B cell (primary cell): ENCODE measurements around the gene HYAL2. TPM values are rescaled to one million over a fixed set of nuclear protein-coding genes. Genes with fewer than 3 reads are reported as not detected.

Experiments used
- ATAC-seq: fragments of 200-7000 bp; cut with Tn5 transposase; one replicate; pipeline ENCODE4 v1.10.0; 2021; ENCODE audit warnings: low read depth, mild to moderate bottlenecking, moderate number of reproducible peaks, moderate library complexity
- CTCF ChIA-PET: fragments of 350-600 bp; sonication (Branson Sonifier 250); formaldehyde crosslinking; loops from one replicate; lab custom pipeline; 2021; ENCODE audit warnings: antibody characterized with exemption, inconsistent platforms; lab: Charles Lee
- POLR2A ChIA-PET: fragments of 350-600 bp; sonication (Branson Sonifier 250); formaldehyde crosslinking; loops from one replicate; lab custom pipeline; 2021; ENCODE audit warnings: antibody characterized with exemption; lab: Charles Lee
- DNase-seq: peaks from one replicate; pipeline ENCODE4 v3.0.0; 2013
- H2AFZ ChIP-seq: 2 replicates; pipeline ENCODE4 v1.6.1; 2012; ENCODE audit warnings: mild to moderate bottlenecking, low read depth, low read length; ENCODE audit not compliant: insufficient read depth, poor library complexity, severe bottlenecking
- H3K27ac ChIP-seq, 2 donors: 1 replicate in 1 of 2; 2 replicates in 1 of 2; pipeline ENCODE4 v1.5.1; 2012 to 2013; ENCODE audit warnings: low read length in 2 of 2, mild to moderate bottlenecking in 2 of 2, moderate library complexity in 1 of 2
- H3K27me3 ChIP-seq, 4 experiments: fragments of 200-600 bp in 1 of 4; sonication (generic) in 1 of 4; replicated peaks in 1 of 4; 1 replicate in 2 of 4; 2 replicates in 2 of 4; pipeline versions ENCODE4 v1.6.1 to v1.7.0; 2013 to 2016; ENCODE audit warnings: low read length in 3 of 4, mild to moderate bottlenecking in 2 of 4, mixed read lengths in 1 of 4, moderate library complexity in 1 of 4; ENCODE audit not compliant: insufficient read depth in 4 of 4, control insufficient read depth in 3 of 4; ENCODE audit errors: control extremely low read depth in 1 of 4
- H3K36me3 ChIP-seq, 2 experiments: replicated peaks in 1 of 2; 1 replicate in 1 of 2; 2 replicates in 1 of 2; pipeline versions ENCODE4 v1.6.1 to v1.7.1; 2013; ENCODE audit warnings: low read length in 1 of 2; ENCODE audit not compliant: insufficient read depth in 2 of 2, control insufficient read depth in 1 of 2; ENCODE audit errors: control extremely low read depth in 1 of 2, extremely low read depth in 1 of 2
- H3K4me1 ChIP-seq, 2 donors: fragments of 200-600 bp in 1 of 2; sonication (generic) in 1 of 2; 1 replicate in 1 of 2; 2 replicates in 1 of 2; pipeline versions ENCODE4 v1.5.1 to v1.6.1; 2013 to 2017; ENCODE audit warnings: low read length in 2 of 2; ENCODE audit not compliant: control insufficient read depth in 2 of 2, insufficient read depth in 2 of 2
- H3K4me2 ChIP-seq: replicated peaks from 2 replicates; pipeline ENCODE3; 2012; ENCODE audit warnings: mild to moderate bottlenecking, low read depth, low read length; ENCODE audit not compliant: poor library complexity, severe bottlenecking
- H3K4me3 ChIP-seq, 5 experiments: fragments of 200-600 bp in 1 of 5; sonication (generic) in 1 of 5; 1 replicate in 3 of 5; 2 replicates in 2 of 5; pipeline versions ENCODE4 v1.5.1 to v1.7.0; 2011 to 2016; ENCODE audit warnings: low read length in 4 of 5, mild to moderate bottlenecking in 4 of 5, low read depth in 2 of 5, control low read depth in 1 of 5, moderate library complexity in 1 of 5; ENCODE audit not compliant: insufficient read depth in 1 of 5; ENCODE audit errors: control extremely low read depth in 1 of 5, extremely low read depth in 1 of 5
- H3K79me2 ChIP-seq: fragments of 200-600 bp; sonication (generic); one replicate; pipeline ENCODE4 v1.6.0; 2016; ENCODE audit warnings: low read length; ENCODE audit not compliant: control insufficient read depth, insufficient read depth
- H3K9ac ChIP-seq: fragments of 200-600 bp; sonication (generic); 2 replicates; pipeline ENCODE4 v1.6.1; 2017; ENCODE audit warnings: mild to moderate bottlenecking, low read length, moderate library complexity
- H3K9me3 ChIP-seq, 3 donors: one replicate each; pipeline versions ENCODE4 v1.6.1 to v1.7.1; 2013; ENCODE audit warnings: low read length in 2 of 3; ENCODE audit not compliant: control insufficient read depth in 2 of 3, insufficient read depth in 1 of 3; ENCODE audit errors: control extremely low read depth in 1 of 3
- H4K20me1 ChIP-seq: 2 replicates; pipeline ENCODE4 v1.6.0; 2012; ENCODE audit warnings: mild to moderate bottlenecking, low read length; ENCODE audit not compliant: insufficient read depth, control insufficient read depth, poor library complexity, severe bottlenecking
- H3K27ac Mint-ChIP-seq: one replicate; pipeline ENCODE4 v1.8.0; 2021; ENCODE audit warnings: mixed read lengths
- H3K27me3 Mint-ChIP-seq: one replicate; pipeline ENCODE4 v1.8.0; 2021; ENCODE audit warnings: mixed read lengths
- H3K4me1 Mint-ChIP-seq: one replicate; pipeline ENCODE4 v1.8.0; 2021; ENCODE audit warnings: mixed read lengths
- H3K4me3 Mint-ChIP-seq: one replicate; pipeline ENCODE4 v1.8.0; 2021; ENCODE audit warnings: mixed read lengths
- H3K9me3 Mint-ChIP-seq: one replicate; pipeline ENCODE4 v1.8.0; 2022; ENCODE audit warnings: mixed read lengths; ENCODE audit not compliant: insufficient read depth
- CTCF ChIP-seq: fragments of 200-600 bp; IDR thresholded peaks from one replicate; pipeline ENCODE4 v1.8.0; 2022; ENCODE audit warnings: antibody characterized with exemption, mild to moderate bottlenecking
- EZH2 ChIP-seq: IDR thresholded peaks from 2 replicates; pipeline ENCODE4 v1.6.1; 2012; ENCODE audit warnings: borderline replicate concordance, low read depth, mild to moderate bottlenecking, moderate library complexity, low read length; ENCODE audit not compliant: insufficient read depth, poor library complexity, severe bottlenecking
- WGBS: methylation state at CpG from one replicate; pipeline ENCODE4 v1.1.5; 2013; ENCODE audit warnings: missing lambda C conversion rate; ENCODE audit not compliant: insufficient coverage; 5-methylcytosine and 5-hydroxymethylcytosine counted together
- intact Hi-C: fragments of 100-400 bp; cut with micrococcal nuclease; formaldehyde crosslinking; loops from one replicate; pipeline ENCODE4 v1.10.0; 2022
- polyA plus RNA-seq: library from polyadenylated mRNA; depleted of rRNA; stranded (reverse); fragments of >200 nt; gene quantifications from 2 replicates; pipeline ENCODE4 v1.2.3, GENCODE V29; 2012
- total RNA-seq, 2 donors: library from RNA; stranded (reverse); fragments of 120-200 nt in 1 of 2; gene quantifications; 1 replicate in 1 of 2; 2 replicates in 1 of 2; pipeline versions ENCODE4 v1.2.3 to v1.2.4, GENCODE V29; 2013 to 2022

The HYAL2 gene
- total and polyA plus RNA-seq, 2 donors (not counting 1 experiment from before 2014, with no cell fraction given) = 4.2 to 5.1 TPM

- Mint-ChIP-seq H3K9me3 (no peaks in the 10 kb centered on the region), H3K4me3 (peak within 1 kb of the TSS; percentile 99)
- peak within 1 kb of the TSS; percentile 19 to 93 (median 85) for H3K4me3 ChIP-seq
These were observed 36.6 kb upstream of the HYAL2 start, which contains the start of gene TMEM115 for GRCh38 chr3:50358911-50359759. Gene TMEM115 (minus strand): TSS chr3:50359521. CDS start chr3:50359063, 458 bp downstream.

More at GRCh38 chr3:50358911-50359759, 36.6 kb upstream of the HYAL2 start, which contains the start of gene TMEM115:
- POLR2A ChIA-PET = interaction anchor here (1.3 to 1.6 kb wide), 3 partner anchors 8 to 22 kb away, joined by 4 to 8 read pairs (median 6); partner anchors contain the start of genes CYB561D2 and NPRL2
- H2AFZ ChIP-seq = peak within 1 kb of the TSS; percentile 80
- intact Hi-C loops = loop anchor here (1.0 to 2.0 kb wide), 8 partner anchors 8 to 1026 kb away; partner anchors contain the start of genes HEMK1, HYAL3, IFRD2 and MANF
- no peak for TF ChIP-seq EZH2
- no peak for TF ChIP-seq CTCF
- Mint-ChIP-seq H3K27ac (peak within 1 kb of the TSS; percentile 96), H3K4me1 (peaks cover 50% of the 10 kb centered on the region), H3K27me3 (no peaks in the 10 kb centered on the region)
- ATAC-seq = peak; percentile 100
- peak; percentile 96 for DNase-seq
- H3K9ac ChIP-seq = peak within 1 kb of the TSS; percentile 74
- peak within 1 kb of the TSS; percentile 94 for H3K4me2 ChIP-seq
- peaks cover 46% of the 10 kb centered on the region for H3K79me2 ChIP-seq
- H3K27ac ChIP-seq = peak within 1 kb of the TSS; percentile 60 to 81
- 2% methylated on average over 61 of the region's 64 CpGs for WGBS
- peaks cover 5 to 28% of the 10 kb centered on the region in 2 experiments for H3K36me3 ChIP-seq
- H3K27me3 ChIP-seq = no peaks in the 10 kb centered on the region
- peaks cover 49% of the 10 kb centered on the region for H4K20me1 ChIP-seq
- CTCF ChIA-PET = interaction anchor here (0.9 to 5.2 kb wide), 2 partner anchors 11 to 68 kb away, joined by 3 to 27 read pairs; no protein-coding TSS in a partner anchor
- no peaks in the 10 kb centered on the region for H3K9me3 ChIP-seq
- peaks cover 28 to 40% of the 10 kb centered on the region in 2 donors for H3K4me1 ChIP-seq
